Measurements from ENCODE around the gene FAM184A. TPM values are rescaled to one million over a fixed set of nuclear protein-coding genes. Genes with fewer than 3 reads are reported as not detected.

Gene FAM184A
- total RNA-seq, 2 experiments from 2014 or later = 7.6 to 10.8 TPM

DNA sequence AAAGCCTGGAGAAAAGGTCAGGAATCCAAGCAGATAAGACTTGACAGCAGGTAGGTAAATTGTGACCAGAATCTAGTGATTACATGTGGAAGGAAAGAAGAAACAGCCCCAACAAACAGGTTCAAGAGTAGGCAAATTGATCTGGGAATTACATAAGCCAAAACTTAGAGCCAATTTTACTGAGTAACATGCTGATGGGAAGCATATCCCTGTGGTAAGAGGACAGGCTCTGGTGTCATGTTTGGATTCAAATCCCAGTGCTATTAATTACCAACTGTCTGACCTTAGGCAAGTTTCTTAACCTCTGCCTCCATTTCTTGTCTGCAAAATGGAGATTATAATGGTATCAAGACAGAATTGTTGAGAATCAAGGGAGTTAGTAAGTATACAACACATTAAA, 163.9 kb downstream of the FAM184A start:
- POLR2A ChIA-PET = no interaction called here
- H3K9me3 Mint-ChIP-seq = no peaks in the 10 kb centered on the region
- H3K36me3 Mint-ChIP-seq = peaks cover 44% of the 10 kb centered on the region
- intact Hi-C loops (cut with micrococcal nuclease) = no loop called here
- no peak overlapping the region for H3K27ac Mint-ChIP-seq
- CTCF ChIA-PET = interaction anchor here (1.2 kb wide), 1 partner anchor 196 kb away, joined by 3 read pairs; no protein-coding TSS in a partner anchor
- no peak for DNase-seq
- no peaks in the 10 kb centered on the region for H3K27me3 Mint-ChIP-seq
- H3K4me3 Mint-ChIP-seq = no peak overlapping the region
- H3K4me1 Mint-ChIP-seq (ENCODE audit: low read depth) = peaks cover 4% of the 10 kb centered on the region

- no peak for DNase-seq
- intact Hi-C loops (cut with micrococcal nuclease) = no loop called here
- CTCF ChIA-PET = no interaction called here
- no peak overlapping the region for H3K4me3 Mint-ChIP-seq
- no peak overlapping the region for H3K27ac Mint-ChIP-seq
- no peaks in the 10 kb centered on the region for H3K27me3 Mint-ChIP-seq
- peaks cover 46% of the 10 kb centered on the region for H3K36me3 Mint-ChIP-seq
- POLR2A ChIA-PET = no interaction called here
- peaks cover 4% of the 10 kb centered on the region for H3K4me1 Mint-ChIP-seq (ENCODE audit: low read depth)
- no peaks in the 10 kb centered on the region for H3K9me3 Mint-ChIP-seq
Measured at GRCh38 chr6:118913161-118913560, 165.3 kb downstream of the FAM184A start.

GRCh38 chr6:118912646-118913045, 165.8 kb downstream of the FAM184A start:
- Mint-ChIP-seq H3K36me3 (peaks cover 49% of the 10 kb centered on the region), H3K27me3 (no peaks in the 10 kb centered on the region), H3K27ac (no peak overlapping the region), H3K9me3 (no peaks in the 10 kb centered on the region), H3K4me3 (no peak overlapping the region), H3K4me1 (ENCODE audit: low read depth) (peaks cover 4% of the 10 kb centered on the region)
- ChIA-PET CTCF (no interaction called here), POLR2A (no interaction called here)
- no peak for DNase-seq
- intact Hi-C loops (cut with micrococcal nuclease) = no loop called here

Small RNA genes lying within 50 kb of the gene (microRNA-seq; reads per million reads assigned to microRNA genes)
- gene MIR548B (ENCODE audit: borderline microRNAs expressed, borderline number of aligned reads, borderline replicate concordance) = 4.7 reads per million, percentile 12 among the genes with 10 or more reads in this experiment

Other genes starting within 250 kb of the FAM184A start
- gene ASF1A, start 184.5 kb downstream of the FAM184A start, total RNA-seq = 10 to 100 TPM; 32.5 to 32.7 TPM
- 10 to 100 TPM; 14.4 to 14.7 TPM for gene MCM9, start 143.5 kb downstream of the FAM184A start, total RNA-seq